HS-27A (cell line): Measurements from ENCODE around the gene TPRA1.

Experiments used
- DNase-seq: peaks from one replicate; pipeline ENCODE4 v3.0.0-alpha.2; 2012; ENCODE audit warnings: low read depth, missing footprints

TPRA1 gene

GRCh38 chr3:127590282-127590592 lies 296 bp downstream of the TPRA1 start:
- DNase-seq = no peak

DNA sequence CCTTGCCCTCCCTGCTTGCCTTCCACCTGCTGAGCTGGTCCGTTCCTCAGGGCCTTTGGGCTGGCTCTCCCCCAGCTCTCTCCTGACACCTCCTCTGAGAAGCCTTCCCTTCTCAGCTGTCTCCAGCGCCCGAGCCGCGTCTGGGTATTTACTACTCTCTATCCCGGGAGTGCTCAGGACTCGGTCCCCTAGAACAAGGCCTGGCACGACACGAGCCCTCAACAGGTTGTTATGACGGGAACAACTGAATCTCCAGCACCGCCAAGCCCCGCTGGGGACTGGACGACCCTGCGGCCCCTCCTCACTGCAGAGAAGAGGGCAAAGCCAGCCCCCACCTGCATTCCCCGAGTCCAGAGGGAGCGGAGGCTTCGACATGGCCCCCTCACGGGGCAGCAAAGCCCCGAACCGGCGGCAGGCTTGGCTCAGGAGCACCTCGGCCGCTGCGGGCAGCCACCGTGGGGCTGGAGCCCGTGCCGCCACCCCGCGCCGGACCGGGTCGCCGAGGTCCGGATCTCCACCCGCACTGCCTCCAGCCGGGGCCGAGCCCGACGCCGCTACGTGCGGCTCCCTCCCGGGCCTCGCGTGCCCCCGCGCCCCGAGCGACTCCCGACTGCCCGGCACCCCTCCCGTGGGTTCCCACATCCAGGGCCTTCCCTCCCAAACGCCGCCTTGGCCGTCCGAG lies 792 bp downstream of the TPRA1 start:
- no peak for DNase-seq

DNA sequence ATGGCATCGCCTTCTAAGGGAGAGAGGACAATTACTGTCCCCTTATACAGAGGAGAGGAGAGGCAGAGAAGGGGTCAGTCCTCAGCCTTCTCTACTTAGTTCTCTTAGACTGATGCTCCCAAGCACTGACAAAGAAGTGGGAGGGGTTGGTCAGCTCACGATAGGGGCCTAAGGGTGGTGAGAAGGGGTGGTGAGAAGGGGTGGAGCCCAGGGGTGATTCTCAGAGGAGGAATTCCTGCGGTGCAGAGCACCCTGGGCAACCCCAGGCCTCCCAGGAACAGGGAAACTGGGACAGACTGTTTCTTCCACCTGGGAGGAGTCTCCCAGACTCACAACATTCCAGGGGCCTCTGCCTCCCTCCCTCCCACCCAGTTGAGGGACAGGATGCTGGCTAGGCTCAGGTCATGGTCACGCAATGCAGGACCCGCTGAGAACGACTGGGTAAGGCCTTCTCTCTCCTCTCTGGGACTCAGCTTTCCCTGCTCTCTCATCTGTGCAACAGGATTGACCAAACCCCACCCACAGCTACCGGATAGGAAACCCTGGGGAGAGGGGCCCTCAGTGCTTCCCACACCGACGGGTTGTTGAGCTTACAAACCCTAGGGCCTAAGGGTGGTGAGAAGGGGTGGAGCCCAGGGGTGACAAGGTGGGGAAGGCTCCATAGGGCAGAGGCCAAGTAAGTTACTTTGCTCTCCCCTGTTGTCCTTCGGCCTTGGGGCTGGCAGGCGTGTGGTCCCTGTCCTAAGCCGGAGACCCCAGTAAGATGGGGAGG lies 1.5 kb downstream of the TPRA1 start:
- DNase-seq = peak; percentile 60

DNA sequence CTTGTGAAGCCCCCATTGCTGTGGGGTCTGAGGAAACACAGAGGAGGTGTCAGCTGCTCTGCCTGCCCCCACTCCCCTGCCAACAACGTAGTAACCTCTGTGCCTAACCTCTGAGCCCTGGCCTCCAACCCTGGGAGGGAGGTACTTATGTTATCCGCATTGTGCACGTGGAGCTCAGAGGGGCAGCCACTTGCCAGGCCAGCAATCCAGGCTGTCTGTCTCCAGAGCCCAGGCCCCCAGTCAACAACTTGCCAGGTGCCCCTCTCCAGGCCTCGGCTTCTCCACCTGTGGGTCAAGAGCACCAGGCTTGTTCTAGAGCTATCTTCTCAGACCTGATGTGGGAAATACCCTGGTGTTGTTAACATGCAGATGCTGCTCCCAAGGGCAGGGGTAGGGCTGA lies 2.7 kb downstream of the TPRA1 start:
- DNase-seq = no peak

DNA sequence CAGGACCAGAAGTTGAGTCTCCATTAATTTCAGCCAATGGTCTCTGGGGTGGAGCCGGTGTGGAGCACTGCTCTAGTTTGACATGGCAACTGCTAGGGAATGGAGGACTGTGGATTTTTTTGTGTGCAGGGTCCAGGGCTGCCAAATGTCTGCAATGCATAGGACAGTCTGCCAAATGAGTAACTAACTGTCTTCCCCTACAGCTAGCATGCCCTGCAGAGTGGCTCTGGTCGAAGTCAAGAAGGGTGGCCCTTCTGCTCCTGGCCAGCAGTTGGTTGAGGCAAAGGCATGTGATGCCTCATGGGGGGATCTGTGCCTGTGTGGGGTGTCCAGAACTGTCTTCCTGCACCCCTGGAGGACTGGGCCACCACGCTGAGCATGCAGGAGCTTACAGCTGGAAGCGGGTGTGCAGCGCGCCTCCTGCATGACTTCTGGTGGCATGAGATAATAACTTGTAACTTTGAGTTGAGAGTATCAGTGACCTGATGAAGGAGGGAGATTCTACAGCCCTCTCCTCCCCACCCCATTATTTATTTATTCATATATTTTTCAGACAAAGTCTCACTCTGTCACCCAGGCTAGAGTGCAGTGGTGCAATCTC lies 4.6 kb downstream of the TPRA1 start:
- no peak for DNase-seq

- DNase-seq = no peak
Observed at GRCh38 chr3:127585163-127585812, 5.2 kb downstream of the TPRA1 start.

- no peak for DNase-seq
Observed at GRCh38 chr3:127584734-127585133, 5.8 kb downstream of the TPRA1 start.

GRCh38 chr3:127580327-127581060 lies 10.0 kb downstream of the TPRA1 start:
- no peak for DNase-seq

DNA sequence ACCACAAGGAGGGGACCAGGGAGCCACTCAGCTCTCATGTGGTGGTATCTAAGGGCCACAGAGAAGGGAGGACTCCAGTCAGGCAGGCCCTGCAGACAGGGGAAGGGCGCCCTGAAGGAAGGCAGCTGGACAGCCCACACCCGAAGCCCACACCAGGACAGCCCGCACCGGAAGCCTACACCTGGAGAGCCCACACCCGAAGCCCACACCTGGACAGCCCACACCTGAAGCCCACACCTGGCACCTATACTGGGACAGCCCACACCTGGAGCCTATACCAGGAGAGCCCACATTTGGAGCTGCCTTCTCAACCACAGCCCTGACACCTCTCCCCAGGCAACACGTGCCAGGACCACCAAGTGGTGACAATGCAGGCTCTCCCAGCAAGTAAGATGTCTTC lies 11.7 kb downstream of the TPRA1 start:
- DNase-seq = no peak

DNA sequence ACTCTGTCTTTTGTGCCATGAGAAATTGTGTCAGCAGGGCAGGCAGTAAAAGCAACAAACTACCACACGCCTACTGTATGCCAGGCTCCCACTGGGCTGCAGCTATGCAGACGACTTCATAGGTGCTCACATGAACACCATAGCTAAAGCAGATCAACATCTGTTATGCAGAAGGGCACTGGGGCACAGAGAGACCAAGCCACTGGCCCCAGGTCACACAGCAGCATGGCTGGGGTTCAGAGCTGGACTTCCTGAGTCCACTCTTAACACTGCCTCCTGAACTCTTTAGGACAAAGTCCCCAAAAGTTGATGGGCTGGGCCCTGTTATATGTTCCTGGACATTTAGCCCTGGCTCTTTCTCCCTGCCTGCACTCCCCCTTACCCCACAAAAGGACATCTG lies 12.4 kb downstream of the TPRA1 start:
- DNase-seq = no peak

DNA sequence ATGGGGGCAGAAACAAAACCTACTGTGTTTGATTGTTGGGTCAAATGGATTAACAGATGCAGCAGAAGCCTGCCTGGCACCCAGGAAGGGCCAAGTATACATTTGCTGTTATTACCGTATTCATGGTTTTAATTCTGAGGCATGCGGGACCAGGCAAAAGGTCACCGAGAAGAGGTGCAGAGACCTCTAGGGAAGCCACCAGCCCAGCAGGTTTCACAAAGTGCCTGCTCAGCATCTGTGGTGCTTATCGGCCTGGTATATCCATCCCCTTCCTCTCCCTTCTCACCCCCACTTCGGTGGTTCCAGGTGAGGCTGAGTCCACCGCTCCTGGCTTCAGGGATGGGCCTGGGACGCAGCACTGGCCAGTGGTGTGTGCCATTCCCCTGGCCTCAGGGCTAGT lies 13.1 kb downstream of the TPRA1 start:
- DNase-seq = no peak

- peak; percentile 31 for DNase-seq
Observed at GRCh38 chr3:127574880-127575878, 15.4 kb downstream of the TPRA1 start.

GRCh38 chr3:127573912-127574311 lies 16.6 kb downstream of the TPRA1 start:
- no peak for DNase-seq

DNA sequence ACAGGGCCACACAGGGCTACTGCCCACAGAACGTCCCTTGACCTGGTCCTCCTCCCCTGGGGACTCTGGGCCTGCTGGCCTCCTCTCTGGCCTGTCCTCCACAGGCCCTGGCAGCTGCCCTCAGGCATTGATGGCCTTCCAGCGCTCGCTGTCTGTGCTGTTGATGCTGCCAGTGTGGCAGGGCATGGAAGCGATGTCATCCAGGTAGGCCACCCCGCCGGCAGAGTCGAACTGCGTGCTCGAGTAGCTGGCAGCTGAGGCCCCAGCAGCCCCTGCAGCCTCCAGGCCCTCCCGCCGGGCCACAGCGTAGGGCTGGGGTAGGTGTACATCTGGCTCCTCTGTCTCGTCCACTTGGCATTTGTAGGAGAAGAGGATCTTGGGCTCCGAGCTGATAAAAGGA lies 17.1 kb downstream of the TPRA1 start:
- DNase-seq = no peak

- no peak for DNase-seq
Observed at GRCh38 chr3:127572735-127573134, 17.8 kb downstream of the TPRA1 start.

GRCh38 chr3:127572186-127572585 lies 18.3 kb downstream of the TPRA1 start:
- no peak for DNase-seq

GRCh38 chr3:127570520-127570919 lies 20.0 kb downstream of the TPRA1 start:
- no peak for DNase-seq

DNA sequence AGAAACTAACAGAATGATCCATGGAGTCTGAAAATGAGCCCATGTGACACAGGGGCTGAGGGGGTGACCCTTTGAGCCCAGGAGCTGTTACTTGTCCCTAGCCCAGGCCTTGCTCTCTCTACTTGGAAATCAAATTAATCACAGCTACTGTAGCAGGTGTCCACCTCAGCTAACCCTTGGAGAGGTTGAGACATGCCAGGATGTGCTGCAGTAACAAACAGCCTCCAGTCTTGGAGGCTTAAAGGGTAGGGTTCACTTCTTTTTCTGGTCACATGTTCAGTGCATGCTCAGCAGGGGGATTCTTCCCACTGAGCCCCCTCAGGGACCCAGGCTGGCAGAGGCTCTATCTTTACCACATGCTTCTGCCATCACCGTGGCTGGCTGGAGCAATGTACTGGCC lies 21.4 kb downstream of the TPRA1 start:
- DNase-seq = no peak

DNA sequence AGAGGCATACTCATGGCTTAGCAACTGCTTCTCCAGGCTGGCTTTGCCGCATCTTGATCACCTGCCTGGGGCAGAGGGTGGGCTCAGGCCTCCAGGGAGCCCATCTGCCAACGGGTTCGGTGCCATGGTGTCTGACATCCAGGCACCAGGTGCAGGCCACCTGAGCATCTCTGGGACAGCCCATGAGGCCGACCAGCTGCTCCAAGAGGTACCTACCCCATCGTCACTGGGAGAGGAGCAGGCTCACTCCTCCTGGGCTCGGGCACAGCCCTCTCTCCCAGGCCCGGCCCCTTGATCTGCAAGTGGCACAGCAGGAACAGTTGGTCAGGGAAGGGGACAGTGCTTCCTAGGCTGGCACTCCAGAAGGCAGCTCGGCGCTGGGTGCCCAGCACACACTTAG lies 21.9 kb downstream of the TPRA1 start:
- DNase-seq = no peak

DNA sequence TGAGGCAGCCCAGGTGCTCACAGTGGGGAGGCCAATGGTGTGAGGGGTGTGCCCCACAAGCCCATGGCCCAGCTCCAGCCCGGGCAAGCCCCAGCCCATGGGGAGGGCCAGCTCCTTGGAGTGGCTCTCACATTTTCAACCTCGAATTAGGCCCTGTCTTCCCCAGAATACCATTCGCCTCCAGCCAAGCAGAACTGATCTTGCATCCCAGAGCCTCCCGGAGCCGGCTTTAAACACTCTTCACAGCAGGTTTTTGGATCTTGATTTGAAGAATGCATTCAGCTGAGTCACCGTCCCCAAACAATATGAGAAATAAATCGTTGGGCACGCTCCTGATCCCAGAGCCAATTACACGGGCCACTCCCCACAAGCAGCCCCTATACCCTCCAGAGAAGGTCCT lies 23.7 kb downstream of the TPRA1 start:
- no peak for DNase-seq

DNA sequence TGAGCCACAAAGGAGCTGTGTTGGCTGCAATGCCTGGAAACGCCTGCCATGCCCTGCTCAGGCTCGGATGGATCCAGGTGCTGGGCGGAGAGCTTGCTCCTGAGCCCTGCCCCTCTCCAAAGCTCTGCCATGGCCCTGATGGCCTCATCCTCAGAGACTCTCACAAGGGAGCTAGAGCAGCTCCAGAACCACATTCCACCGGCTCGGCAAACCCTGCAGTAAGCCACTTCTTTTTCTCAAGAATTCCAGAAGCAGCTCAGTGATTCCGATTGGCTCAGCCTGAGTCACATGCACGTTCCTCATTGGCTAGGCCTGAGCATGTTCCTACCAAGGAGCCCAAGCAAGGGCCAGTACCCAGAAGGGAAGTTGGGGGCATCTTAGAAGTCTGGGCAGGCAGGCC lies 24.8 kb downstream of the TPRA1 start:
- DNase-seq = no peak
